ENCODE measurements around the gene EDARADD. TPM values are rescaled to one million over a fixed set of nuclear protein-coding genes. Genes with fewer than 3 reads are reported as not detected.

Gene EDARADD
- total and polyA plus RNA-seq, 2 of the 13 experiments (the other 11 are each of a cell fraction or from before 2014, with no cell fraction given): 0.03 TPM; not detected in 1

GRCh38 chr1:236491469-236492136 lies 97.5 kb downstream of the EDARADD start (continued):
- TF ChIP-seq ZNF543 (CRISPR knock-in tag; IDR thresholded peaks at IDR 0.05): no peak
- no peak for TF ChIP-seq FLYWCH1 (CRISPR knock-in tag; IDR thresholded peaks at IDR 0.05)
- TF ChIP-seq ZNF619 (CRISPR knock-in tag; IDR thresholded peaks at IDR 0.05): 0 out of 2 replicates have a peak, but pooled peaks have one; percentile 61
- no peak for TF ChIP-seq NPAS2 (CRISPR knock-in tag; IDR thresholded peaks at IDR 0.05; ENCODE audit: borderline replicate concordance)
- TF ChIP-seq AKNA (CRISPR knock-in tag; IDR thresholded peaks at IDR 0.05; ENCODE audit: borderline replicate concordance): no peak
- TF ChIP-seq CHD2 (IDR thresholded peaks at IDR 0.05; ENCODE audit: low read depth, low read length): no peak
- TF ChIP-seq YEATS4 (CRISPR knock-in tag; IDR thresholded peaks at IDR 0.05; ENCODE audit: borderline replicate concordance): no peak
- peak; percentile 48 for TF ChIP-seq TEAD3 (CRISPR knock-in tag; optimal IDR thresholded peaks at IDR 0.05; ENCODE audit: borderline replicate concordance)
- TF ChIP-seq SALL2 (CRISPR knock-in tag; IDR thresholded peaks at IDR 0.05): no peak
- 0 out of 2 replicates have a peak, but pooled peaks have one; percentile 15 for TF ChIP-seq SPEN (CRISPR knock-in tag; IDR thresholded peaks at IDR 0.05; ENCODE audit: low read depth)
- no peak for TF ChIP-seq ZNF703 (CRISPR knock-in tag; IDR thresholded peaks at IDR 0.05; ENCODE audit: borderline replicate concordance)
- 0 out of 2 replicates have a peak, but pooled peaks have one; percentile 46 for TF ChIP-seq IKZF5 (CRISPR knock-in tag; IDR thresholded peaks at IDR 0.05)
- no peak for TF ChIP-seq ZNF329 (CRISPR knock-in tag; IDR thresholded peaks at IDR 0.05; ENCODE audit: low read depth)
- TF ChIP-seq ARNTL (CRISPR knock-in tag; IDR thresholded peaks at IDR 0.05): no peak
- TF ChIP-seq CAMTA2 (CRISPR knock-in tag; IDR thresholded peaks at IDR 0.05; ENCODE audit: borderline replicate concordance): no peak
- peak; percentile 34; the same call in 1 of the 2 replicates for TF ChIP-seq BCL6 (CRISPR knock-in tag; IDR thresholded peaks at IDR 0.05)
- no peak for TF ChIP-seq ZC3H4 (CRISPR knock-in tag; IDR thresholded peaks at IDR 0.05; ENCODE audit: borderline replicate concordance)
- TF ChIP-seq TFDP1 (CRISPR knock-in tag; IDR thresholded peaks at IDR 0.05; ENCODE audit: borderline replicate concordance): 0 out of 2 replicates have a peak, but pooled peaks have one; percentile 12
- TF ChIP-seq ZNF615 (CRISPR knock-in tag; IDR thresholded peaks at IDR 0.05; ENCODE audit: borderline replicate concordance): no peak
- no peak for TF ChIP-seq SYNCRIP (IDR thresholded peaks at IDR 0.05; ENCODE audit: insufficient read depth, low read depth, low read length)
- TF ChIP-seq TCF7L2 (IDR thresholded peaks at IDR 0.05; ENCODE audit: low read depth, low read length): peak; percentile 38; the same call in 1 of the 2 replicates
- TF ChIP-seq ETV5 (CRISPR knock-in tag; IDR thresholded peaks at IDR 0.05; ENCODE audit: borderline replicate concordance): peak; percentile 71
- TF ChIP-seq XRCC5 (optimal IDR thresholded peaks at IDR 0.05; ENCODE audit: low read length): peak; percentile 24
- peak; percentile 49; the same call in 1 of the 2 replicates for TF ChIP-seq RARA (CRISPR knock-in tag; IDR thresholded peaks at IDR 0.05)
- no peak for TF ChIP-seq RFX1 (IDR thresholded peaks at IDR 0.05)

Data from HepG2 (cell line).